Epithelial cell of alveolus of lung (primary cell): Measurements from ENCODE around the gene MYH4. TPM values are rescaled to one million over a fixed set of nuclear protein-coding genes. Genes with fewer than 3 reads are reported as not detected.

Source experiments
- total RNA-seq: library from RNA; depleted of rRNA; stranded (reverse); fragments of >200 nt; gene quantifications from 2 replicates; pipeline ENCODE4 v1.2.1, GENCODE V29; 2015

Gene MYH4
- not detected in 2 replicates for total RNA-seq

GRCh38 chr17:10469459-10469858 is at the start of gene MYH4:
Gene MYH4, minus strand, starts transcription at chr17:10469559. Its CDS starts 2,814 bp downstream, at chr17:10466745.

GRCh38 chr17:10518271-10519037 is 49.1 kb upstream of the MYH4 start, which contains the start of gene MYH1:
Gene MYH1, minus strand, starts transcription at chr17:10518542. Its CDS starts 1,900 bp downstream, at chr17:10516642.

GRCh38 chr17:10421900-10422542 is 47.3 kb downstream of the MYH4 start, which contains the start of gene MYH8:
Gene MYH8, minus strand, starts transcription at chr17:10421950. Its CDS starts 1,723 bp downstream, at chr17:10420227.

Other genes with a start within 250 kb of the MYH4 start
- gene MYH13, start 96.6 kb downstream of the MYH4 start, total RNA-seq: not detected in 2 replicates
- gene MYH8, start 47.6 kb downstream of the MYH4 start, total RNA-seq: 0.88 TPM in 1 of 2 replicates, not detected in the other
- gene MYH1, start 49.0 kb upstream of the MYH4 start, total RNA-seq: not detected in 2 replicates
- 1.8 TPM in 1 of 2 replicates, not detected in the other for gene MYH2, start 80.1 kb upstream of the MYH4 start, total RNA-seq
- gene MYH3, start 187.8 kb upstream of the MYH4 start, total RNA-seq: under 0.01 and 13.7 TPM in 2 replicates
- 19.3 and 20.2 TPM in 2 replicates for gene SCO1, start 228.0 kb upstream of the MYH4 start, total RNA-seq
- gene ADPRM, start 228.0 kb upstream of the MYH4 start, total RNA-seq: 9.2 and 13.1 TPM in 2 replicates